Astrocyte of the cerebellum (primary cell): ENCODE measurements around the gene RPS6KA4.

Experiments used
- DNase-seq: peaks from one replicate; pipeline ENCODE4 v3.0.0-alpha.2; 2011; ENCODE audit warnings: low read depth
- H3K4me3 ChIP-seq: 2 replicates; pipeline ENCODE4 v1.5.1; 2011; ENCODE audit warnings: mild to moderate bottlenecking, low read depth, low read length, moderate library complexity
- CTCF ChIP-seq: IDR thresholded peaks from 2 replicates; pipeline ENCODE4 v1.5.1; 2012; ENCODE audit warnings: low read length, low read depth, moderate library complexity, mild to moderate bottlenecking; ENCODE audit errors: missing control alignments
- in situ Hi-C: cut with HindIII; loops from 2 replicates; pipeline ENCODE4 v1.10.0; 2017; ENCODE audit warnings: low sequenced_read_pairs

Gene RPS6KA4

GRCh38 chr11:64396079-64396591 lies 37.2 kb downstream of the RPS6KA4 start:
- in situ Hi-C loops = no loop called here
- no peak for DNase-seq
- no peak overlapping the region for H3K4me3 ChIP-seq
- TF ChIP-seq CTCF = no peak

- DNase-seq = no peak
- in situ Hi-C loops = no loop called here
- no peak for TF ChIP-seq CTCF
- H3K4me3 ChIP-seq = no peak overlapping the region
Measured at GRCh38 chr11:64400102-64400501, 41.1 kb downstream of the RPS6KA4 start.

GRCh38 chr11:64400667-64401066 lies 41.7 kb downstream of the RPS6KA4 start:
- H3K4me3 ChIP-seq = no peak overlapping the region
- in situ Hi-C loops = no loop called here
- DNase-seq = no peak
- no peak for TF ChIP-seq CTCF

GRCh38 chr11:64401775-64402174 lies 42.8 kb downstream of the RPS6KA4 start:
- H3K4me3 ChIP-seq = no peak overlapping the region
- no peak for TF ChIP-seq CTCF
- in situ Hi-C loops = no loop called here
- no peak for DNase-seq

- in situ Hi-C loops = no loop called here
- TF ChIP-seq CTCF = no peak
Measured at GRCh38 chr11:64403106-64403505, 44.1 kb downstream of the RPS6KA4 start.

GRCh38 chr11:64406221-64406946 lies 47.4 kb downstream of the RPS6KA4 start:
- no peak for DNase-seq
- in situ Hi-C loops = no loop called here
- no peak for TF ChIP-seq CTCF
- H3K4me3 ChIP-seq = no peak overlapping the region

More at GRCh38 chr11:64403106-64403505, 44.1 kb downstream of the RPS6KA4 start:
- no peak for DNase-seq
- no peak overlapping the region for H3K4me3 ChIP-seq
